Measurements from ENCODE around the gene TREX2. TPM values are rescaled to one million over a fixed set of nuclear protein-coding genes. Genes with fewer than 3 reads are reported as not detected.

The TREX2 gene
- total and polyA plus RNA-seq, 2 of the 8 experiments (the other 6 are each of a cell fraction or from before 2014, with no cell fraction given), result 0.71 to 0.80 TPM

DNA sequence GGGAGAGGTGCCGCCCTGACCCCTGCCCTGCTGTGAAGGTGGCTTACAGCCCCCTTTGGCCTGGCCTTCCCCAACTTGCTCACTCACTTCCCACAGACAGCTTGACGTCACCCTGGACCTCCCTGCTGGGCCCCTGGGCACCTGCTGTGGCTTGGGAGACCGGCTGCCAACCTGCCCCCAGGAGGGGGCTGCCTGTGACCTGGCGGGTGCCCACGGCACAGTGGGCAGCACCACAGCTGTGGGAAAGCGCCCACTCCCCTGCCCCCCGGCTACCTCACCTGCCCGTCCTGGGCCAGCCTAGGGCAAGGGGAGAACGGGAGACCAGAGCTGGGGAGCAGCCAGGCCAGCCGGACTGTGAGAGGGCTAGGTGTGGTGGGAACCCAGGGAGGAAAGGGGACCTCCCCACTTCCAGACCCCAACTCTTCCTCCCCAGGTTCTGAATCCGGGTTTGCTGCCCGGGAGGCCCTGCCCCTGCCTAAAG lies 36.9 kb downstream of the TREX2 start:
- no peak for FAIRE-seq
- no peak for TF ChIP-seq CTBP2 (IDR thresholded peaks at IDR 0.05; ENCODE audit: borderline replicate concordance, insufficient read depth, insufficient read length, low read length)
- no peak for TF ChIP-seq HDAC6 (IDR thresholded peaks at IDR 0.05; ENCODE audit: low read depth, low read length)
- TF ChIP-seq KDM4A (IDR thresholded peaks at IDR 0.05; ENCODE audit: low read depth, low read length, severe bottlenecking), result no peak
- no peak for TF ChIP-seq EGR1 (IDR thresholded peaks at IDR 0.05; ENCODE audit: borderline replicate concordance, low read depth, low read length)
- TF ChIP-seq POLR2A (IDR thresholded peaks at IDR 0.05; ENCODE audit: control extremely low read depth in 1 of 2, low read depth in 2 of 2, low read length in 2 of 2), result no peak

More for the DNA sequence above, 36.9 kb downstream of the TREX2 start:
- Histone ChIP-seq H3K56ac (replicated peaks; ENCODE audit: insufficient read length, low read depth, low read length) (no peak overlapping the region), H3K4me1 (replicated peaks in 1 of 4; ENCODE audit: control insufficient read depth in 3 of 4, insufficient read depth in 4 of 4, low read length in 3 of 4) (no peaks in the 10 kb centered on the region), H2BK120ac (replicated peaks; ENCODE audit: low read depth, low read length) (no peak overlapping the region), H3K27me3 (replicated peaks in 1 of 4; ENCODE audit: control insufficient read depth in 3 of 4, extremely low read depth in 1 of 4, insufficient read depth in 3 of 4, low read length in 3 of 4) (peaks cover 8 to 25% (median 16%) of the 10 kb centered on the region in 4 experiments), H3K27ac (ENCODE audit: low read depth, low read length) (no peak overlapping the region), H3K23me2 (ENCODE audit: low read depth, low read length) (peaks cover 3% of the 10 kb centered on the region; the same call in 1 of the 2 replicates), H4K8ac (ENCODE audit: extremely low read depth, insufficient read depth, low read length) (no peak overlapping the region), H3K14ac (ENCODE audit: insufficient read length) (no peak overlapping the region), H2BK15ac (ENCODE audit: low read length) (no peak overlapping the region), H3K4ac (replicated peaks; ENCODE audit: insufficient read length, low read depth, low read length) (no peak overlapping the region), H4K20me1 (replicated peaks in 1 of 2; ENCODE audit: control insufficient read depth in 1 of 2, insufficient read depth in 2 of 2, low read length in 2 of 2) (no peaks in the 10 kb centered on the region), H4K5ac (ENCODE audit: insufficient read length, low read depth, low read length) (no peak overlapping the region), H2BK5ac (ENCODE audit: low read depth, low read length) (no peak overlapping the region), H3K79me2 (ENCODE audit: control insufficient read depth in 1 of 2, insufficient read depth in 2 of 2, low read length in 2 of 2) (no peaks in the 10 kb centered on the region), H2BK12ac (ENCODE audit: low read depth, low read length) (no peak overlapping the region), H3K18ac (ENCODE audit: extremely low read depth, low read length) (no peak overlapping the region), H4K91ac (replicated peaks; ENCODE audit: insufficient read length, low read length) (no peak overlapping the region), H2AFZ (ENCODE audit: low read length) (no peak overlapping the region), H3K9ac (replicated peaks in 1 of 4; ENCODE audit: extremely low read depth in 1 of 4, low read depth in 3 of 4, low read length in 3 of 4) (no peak overlapping the region), H3K9me3 (ENCODE audit: insufficient read depth in 2 of 2, low read depth in 1 of 2, low read length in 1 of 2) (no peaks in the 10 kb centered on the region), H3K4me3 (ENCODE audit: extremely low read depth in 1 of 4, insufficient read depth in 2 of 4, low read depth in 3 of 4, low read length in 4 of 4) (no peak overlapping the region), H2AK5ac (ENCODE audit: low read depth, low read length) (no peak overlapping the region), H2BK20ac (ENCODE audit: low read length) (no peak overlapping the region), H3K23ac (ENCODE audit: insufficient read length) (no peak overlapping the region), H3K36me3 (ENCODE audit: control insufficient read depth in 2 of 4, insufficient read depth in 4 of 4, low read length in 3 of 4) (no peaks in the 10 kb centered on the region), H3K79me1 (ENCODE audit: low read depth, low read length) (no peaks in the 10 kb centered on the region), H3K4me2 (ENCODE audit: insufficient read depth in 1 of 2, low read depth in 2 of 2, low read length in 2 of 2) (no peak overlapping the region)
- no peak for DNase-seq (ENCODE audit: low read depth in 1 of 2, low spot score in 2 of 2)
- 84% methylated on average over 4 of the region's 12 CpGs; no CpG with 5 or more reads in 1 of the 2 experiments for WGBS, 2 experiments (ENCODE audit: extremely low coverage in 1 of 2, insufficient coverage in 1 of 2, insufficient read length in 1 of 2, insufficient replicate concordance in 2 of 2, low coverage in 1 of 2, low lambda C conversion rate in 2 of 2, missing lambda C conversion rate in 1 of 2)
- CTCF ChIA-PET (ENCODE audit: partially characterized antibody), result interaction anchor here (1.0 kb wide), 1 partner anchor 9 kb away, joined by 4 read pairs; no protein-coding TSS in a partner anchor
- POLR2A ChIA-PET (ENCODE audit: partially characterized antibody), result no interaction called here

Measured in H1 (cell line).